Hepatic stellate cell (primary cell): Measurements from ENCODE around the gene CHRDL1.
"Not testable (repeated sequence)": the region's sequence is repeated elsewhere in the genome, so short reads cannot be mapped to it uniquely, and the experiment has no call there.

Experiments
- DNase-seq: peaks from one replicate; pipeline ENCODE4 v3.0.0; 2011; ENCODE audit warnings: low spot score

Gene CHRDL1, protein sequence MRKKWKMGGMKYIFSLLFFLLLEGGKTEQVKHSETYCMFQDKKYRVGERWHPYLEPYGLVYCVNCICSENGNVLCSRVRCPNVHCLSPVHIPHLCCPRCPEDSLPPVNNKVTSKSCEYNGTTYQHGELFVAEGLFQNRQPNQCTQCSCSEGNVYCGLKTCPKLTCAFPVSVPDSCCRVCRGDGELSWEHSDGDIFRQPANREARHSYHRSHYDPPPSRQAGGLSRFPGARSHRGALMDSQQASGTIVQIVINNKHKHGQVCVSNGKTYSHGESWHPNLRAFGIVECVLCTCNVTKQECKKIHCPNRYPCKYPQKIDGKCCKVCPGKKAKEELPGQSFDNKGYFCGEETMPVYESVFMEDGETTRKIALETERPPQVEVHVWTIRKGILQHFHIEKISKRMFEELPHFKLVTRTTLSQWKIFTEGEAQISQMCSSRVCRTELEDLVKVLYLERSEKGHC

DNA sequence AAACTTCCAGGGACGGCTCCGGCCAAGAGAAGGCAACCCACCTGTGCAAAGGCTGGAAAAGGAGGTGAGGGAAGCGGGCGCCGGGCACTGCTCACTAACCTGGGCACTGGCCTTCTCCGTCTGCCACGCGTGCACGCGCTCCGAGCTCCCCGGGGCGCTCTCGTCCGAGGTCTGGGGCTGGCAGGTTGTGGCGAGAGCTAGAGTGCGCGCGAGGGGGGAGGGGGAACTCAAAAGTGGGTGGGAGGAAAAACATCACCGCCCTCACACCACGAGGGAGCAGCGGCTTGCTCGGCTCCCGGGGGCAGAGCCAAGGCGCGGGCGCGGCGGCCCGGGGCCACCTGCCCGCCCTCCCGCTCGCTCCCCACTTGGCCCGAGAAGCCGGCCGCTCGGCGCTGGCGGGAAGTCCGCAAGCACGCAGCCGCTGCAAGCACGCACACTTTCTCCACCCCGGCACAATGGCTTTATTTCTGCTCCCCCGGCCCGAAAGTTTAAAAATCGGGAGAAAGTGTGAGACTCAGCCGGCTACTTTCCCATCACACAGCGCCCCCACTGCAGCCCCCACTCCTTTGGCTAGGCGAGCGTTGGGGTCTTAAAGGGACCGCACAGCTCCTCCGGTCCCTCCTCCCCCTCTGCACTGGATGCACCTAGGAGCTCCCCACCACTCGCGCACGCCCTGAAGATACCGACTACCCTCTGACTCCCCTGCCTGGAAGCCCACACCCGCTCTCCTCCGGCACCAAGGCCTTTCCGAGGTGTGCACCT is at the start of gene CHRDL1:
CHRDL1 (minus strand) TSS at position 173 of the 762 bp plus-strand sequence. CDS start 3,636 bp downstream, outside the sequence.
- no peak for DNase-seq

DNA sequence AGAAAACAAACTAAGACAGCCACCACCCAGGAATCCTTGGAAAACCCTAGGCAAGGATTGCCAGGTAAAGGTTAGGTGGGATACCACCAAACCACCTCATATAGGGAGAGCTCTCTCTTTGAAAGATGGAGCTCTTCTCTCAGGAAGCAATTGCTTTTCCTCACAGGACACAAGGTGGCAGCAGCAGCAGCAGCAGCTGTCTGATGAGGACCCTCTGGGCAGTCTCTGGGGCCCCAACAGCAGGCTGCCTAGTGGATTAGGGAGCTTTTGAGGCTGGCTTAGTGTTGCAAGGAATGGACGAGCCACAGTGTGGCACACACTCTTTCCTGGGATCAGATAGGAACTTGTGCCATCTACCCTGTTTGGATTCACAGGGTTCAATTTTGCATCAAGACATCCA is 41.4 kb upstream of the CHRDL1 start:
- DNase-seq: no peak

DNA sequence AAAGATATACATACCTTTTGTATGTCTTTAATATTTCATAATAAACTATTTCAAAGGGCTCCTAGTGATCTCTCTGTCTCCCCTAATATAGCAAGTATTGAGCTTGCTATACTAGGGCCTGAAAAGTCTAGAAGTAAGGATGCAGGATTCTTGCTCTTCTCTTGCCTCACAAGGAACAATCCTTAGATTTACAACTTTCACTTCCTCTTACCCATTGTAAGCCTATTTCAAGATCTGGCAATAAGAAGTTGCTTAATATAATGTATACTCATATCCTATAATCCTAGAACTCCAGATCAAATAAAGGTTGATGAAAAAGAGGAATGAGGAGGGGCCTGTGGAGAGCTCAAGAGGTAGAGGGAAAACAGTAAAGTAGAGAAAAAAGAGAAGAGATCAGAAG is 40.8 kb upstream of the CHRDL1 start:
- no peak for DNase-seq

DNA sequence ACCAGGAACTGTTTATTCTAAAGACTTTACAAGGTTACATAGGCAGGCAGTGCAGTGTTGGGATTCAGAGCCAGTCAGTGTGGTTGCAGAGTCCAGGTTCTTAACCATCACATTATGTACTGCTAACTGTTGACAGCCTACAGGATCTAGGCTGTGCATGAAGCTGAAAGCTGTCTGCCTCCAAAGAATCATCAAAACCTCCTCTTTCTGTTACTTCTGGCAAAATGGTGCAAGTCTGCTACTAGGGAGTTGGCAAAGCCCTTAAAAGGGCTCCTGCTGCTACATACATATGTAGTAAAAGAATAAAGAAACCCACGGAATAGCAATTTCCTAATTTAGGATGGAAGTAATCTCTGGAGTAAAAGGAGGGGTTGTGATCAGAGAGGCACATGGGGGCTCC is 40.4 kb upstream of the CHRDL1 start:
- DNase-seq: no peak

DNA sequence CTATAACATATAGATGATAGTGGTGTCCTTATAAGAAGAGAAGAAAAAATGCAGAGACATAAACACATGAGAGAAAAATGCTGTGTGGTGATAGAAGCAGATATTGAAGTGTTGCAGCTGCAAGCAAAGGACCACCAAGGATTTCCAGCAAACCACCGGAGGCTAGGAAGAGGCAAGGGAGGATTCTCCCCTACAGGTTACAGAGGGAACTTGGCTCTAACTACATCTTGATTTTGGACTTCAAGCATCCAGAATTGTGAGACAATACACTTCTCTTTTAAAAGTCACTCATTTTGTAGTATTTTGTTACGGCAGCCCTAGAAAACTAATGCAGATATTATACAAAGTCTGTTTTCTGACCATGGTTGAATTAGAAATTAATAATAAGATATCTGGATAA is 30.4 kb upstream of the CHRDL1 start:
- no peak for DNase-seq

DNA sequence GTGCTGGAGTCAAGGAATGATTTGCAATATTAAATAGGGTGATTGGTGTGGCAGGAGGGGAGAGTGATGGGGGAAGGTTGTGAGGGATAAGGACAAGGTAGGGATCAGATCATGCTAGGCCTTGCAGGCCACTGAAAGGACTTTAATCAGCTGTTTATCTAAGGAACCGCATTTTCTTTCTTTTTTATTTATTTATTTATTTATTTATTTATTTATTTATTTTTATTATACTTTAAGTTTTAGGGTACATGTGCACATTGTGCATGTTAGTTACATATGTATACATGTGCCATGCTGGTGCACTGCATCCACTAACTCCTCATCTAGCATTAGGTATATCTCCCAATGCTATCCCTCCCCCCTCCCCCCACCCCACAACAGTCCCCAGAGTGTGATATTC is 20.9 kb upstream of the CHRDL1 start:
- DNase-seq: not testable (repeated sequence)

DNA sequence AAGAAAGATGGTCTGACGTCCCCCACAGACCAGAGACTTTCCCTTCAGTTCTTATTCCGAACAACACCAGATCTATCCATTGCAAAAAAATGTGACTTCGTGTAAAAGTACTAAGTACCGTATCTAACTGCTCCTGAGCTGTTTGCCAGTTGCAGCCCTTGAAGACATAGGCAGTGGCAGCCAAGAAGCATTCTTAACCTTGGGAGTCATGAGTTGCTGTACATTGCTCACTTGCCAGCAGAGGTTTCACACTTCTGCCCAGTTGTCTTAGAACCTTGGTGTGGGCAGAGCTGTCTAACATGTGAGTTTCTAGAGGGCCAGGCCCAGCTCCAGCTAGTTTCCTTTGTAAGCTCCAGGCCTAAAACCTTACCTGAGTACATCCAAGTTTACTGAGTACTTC is 10.5 kb upstream of the CHRDL1 start:
- no peak for DNase-seq

DNA sequence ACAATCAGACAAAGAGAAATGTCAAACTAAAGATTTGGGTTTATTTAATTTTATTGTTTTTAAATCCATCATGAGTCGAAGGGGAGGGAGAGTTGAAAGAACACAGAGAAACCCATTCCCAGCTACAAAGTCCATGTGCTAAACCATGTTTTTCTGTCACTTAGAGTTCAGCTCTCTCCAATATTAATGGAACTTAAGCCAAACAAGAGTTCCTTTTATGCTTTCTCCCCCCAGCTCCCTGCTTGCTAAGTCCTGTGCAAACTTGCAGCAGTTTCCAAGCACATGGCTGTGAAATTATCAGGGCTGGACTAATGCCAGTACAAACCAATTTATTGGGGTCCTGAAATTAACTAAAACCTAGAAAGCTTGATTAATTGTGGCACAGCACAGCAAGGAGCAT is 9.7 kb upstream of the CHRDL1 start:
- DNase-seq: no peak

DNA sequence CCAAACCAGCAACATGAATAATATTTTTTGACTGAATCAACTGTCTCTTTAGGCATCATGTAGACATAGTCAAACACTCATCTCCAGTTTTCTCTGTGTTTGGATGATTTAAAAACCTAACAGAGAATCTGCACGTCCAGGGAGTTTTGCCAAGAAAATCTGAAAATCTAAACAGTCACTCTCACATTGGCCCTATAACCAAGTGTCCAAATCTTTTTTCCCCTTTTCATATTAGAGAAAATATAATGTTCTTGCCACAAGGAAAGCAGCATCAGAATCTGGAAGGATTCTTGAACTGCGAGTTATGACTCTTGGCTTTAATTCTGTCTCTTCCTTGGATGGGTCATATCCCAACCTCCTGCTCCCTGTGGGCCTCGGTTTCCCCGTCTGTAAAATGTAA is 8.8 kb upstream of the CHRDL1 start:
- DNase-seq: no peak

DNA sequence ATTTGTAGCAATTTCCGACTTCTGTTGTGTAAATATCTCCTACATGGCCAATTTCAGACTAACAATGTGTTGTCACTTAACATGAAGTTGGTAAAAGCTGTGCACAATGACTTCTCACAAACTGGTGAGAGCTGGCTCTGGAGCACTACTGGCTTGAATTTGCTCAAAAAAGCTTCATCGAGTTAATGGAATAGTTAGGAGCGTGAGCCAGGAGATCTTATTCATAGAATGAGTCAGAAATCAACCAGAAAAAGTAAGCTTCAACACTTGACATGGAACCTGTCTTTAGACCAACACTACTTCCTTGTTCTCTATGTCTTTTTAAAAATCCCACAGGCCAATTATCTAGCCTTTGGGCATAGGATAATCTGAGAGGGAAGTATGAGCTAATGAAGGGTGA is 7.9 kb upstream of the CHRDL1 start:
- DNase-seq: no peak

DNA sequence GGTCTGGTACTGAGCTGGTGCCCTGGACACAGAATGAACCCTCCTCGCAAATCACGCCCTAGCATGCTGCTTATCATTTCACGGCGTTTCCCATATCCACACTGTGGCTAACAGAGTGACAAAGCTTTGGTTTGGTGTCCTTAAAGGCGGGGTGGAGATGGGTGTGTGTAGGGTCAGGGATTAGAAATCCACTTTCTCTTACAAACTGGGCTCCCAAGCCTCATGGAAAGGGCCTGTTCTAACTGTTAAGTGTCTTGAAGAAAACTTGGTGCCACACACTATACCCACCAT is 735 bp upstream of the CHRDL1 start:
- no peak for DNase-seq

DNA sequence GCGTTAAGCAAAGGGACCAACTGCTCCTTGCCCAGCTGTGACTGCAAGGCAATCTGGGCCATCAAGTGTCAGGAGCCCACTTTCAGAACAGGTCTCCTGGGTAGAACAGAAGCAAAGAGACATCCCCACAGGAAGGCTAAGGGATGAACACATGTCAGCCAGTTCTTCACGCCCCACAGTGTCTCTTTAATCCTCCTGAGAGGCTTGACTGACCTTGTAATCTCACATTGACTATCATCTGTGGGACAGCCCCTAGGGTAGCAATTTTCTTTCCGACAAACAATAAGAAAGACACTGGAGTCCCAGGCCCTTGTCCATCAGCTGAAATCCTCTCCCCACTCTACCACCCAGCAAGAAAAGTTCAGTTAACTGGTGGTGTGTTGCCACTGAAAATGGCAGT is 1.0 kb downstream of the CHRDL1 start:
- no peak for DNase-seq

DNA sequence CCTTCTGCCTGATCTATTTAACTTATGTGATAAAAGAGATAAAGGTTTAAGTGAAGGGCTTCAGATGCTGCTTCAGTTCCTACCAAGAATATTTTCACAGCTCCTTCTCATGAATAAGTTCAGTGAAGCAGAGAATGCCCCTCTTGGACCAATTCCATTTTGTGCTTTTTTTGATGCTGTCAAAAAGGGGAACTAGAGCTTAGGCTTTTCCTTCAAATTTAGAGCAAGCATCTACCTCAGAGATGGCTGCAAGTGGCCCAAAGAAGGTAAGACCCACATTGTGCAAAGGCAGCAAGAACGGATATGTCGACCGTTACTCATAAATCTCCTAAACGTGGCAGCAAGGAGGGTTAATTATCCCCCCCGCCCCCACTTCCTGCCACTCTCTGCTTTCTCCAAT is 4.5 kb downstream of the CHRDL1 start:
- DNase-seq: no peak

DNA sequence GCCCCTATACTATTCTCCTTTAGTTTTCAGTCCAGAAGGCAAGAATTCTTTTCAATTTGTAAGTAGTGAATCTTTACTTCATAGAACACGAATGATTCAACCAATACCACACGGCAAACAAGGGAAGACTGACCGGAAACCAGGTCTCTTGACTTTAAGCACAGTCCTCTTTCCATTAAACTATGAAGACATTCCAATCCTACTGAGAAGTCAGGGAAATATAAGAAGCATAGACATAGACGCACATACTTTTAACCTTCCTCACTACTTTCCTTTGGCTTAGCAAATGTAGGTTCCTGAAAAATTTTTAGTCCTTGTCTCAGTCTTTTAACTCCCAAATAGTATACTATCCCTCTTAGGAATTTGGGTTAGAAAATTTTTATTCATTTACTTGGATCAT is 9.1 kb downstream of the CHRDL1 start:
- DNase-seq: no peak

DNA sequence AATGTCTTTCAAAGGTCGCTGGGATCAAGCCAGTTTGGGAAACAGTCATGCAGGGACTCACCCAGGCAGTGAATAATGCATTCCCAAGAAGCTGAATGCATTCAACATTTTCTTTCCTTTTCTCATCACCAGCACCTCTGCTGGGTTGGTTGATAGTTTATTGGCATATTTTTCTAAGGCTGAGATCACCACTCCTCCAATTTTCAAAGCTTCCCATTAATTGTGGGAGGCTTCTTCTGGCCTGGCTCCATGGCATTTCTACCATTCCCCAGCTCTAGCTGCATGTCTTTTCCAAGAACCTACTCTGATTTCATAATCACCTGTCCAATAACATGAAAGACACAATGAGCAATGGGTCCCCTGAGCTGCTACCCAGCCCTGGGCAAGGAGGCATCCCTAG is 35.8 kb downstream of the CHRDL1 start:
- no peak for DNase-seq

DNA sequence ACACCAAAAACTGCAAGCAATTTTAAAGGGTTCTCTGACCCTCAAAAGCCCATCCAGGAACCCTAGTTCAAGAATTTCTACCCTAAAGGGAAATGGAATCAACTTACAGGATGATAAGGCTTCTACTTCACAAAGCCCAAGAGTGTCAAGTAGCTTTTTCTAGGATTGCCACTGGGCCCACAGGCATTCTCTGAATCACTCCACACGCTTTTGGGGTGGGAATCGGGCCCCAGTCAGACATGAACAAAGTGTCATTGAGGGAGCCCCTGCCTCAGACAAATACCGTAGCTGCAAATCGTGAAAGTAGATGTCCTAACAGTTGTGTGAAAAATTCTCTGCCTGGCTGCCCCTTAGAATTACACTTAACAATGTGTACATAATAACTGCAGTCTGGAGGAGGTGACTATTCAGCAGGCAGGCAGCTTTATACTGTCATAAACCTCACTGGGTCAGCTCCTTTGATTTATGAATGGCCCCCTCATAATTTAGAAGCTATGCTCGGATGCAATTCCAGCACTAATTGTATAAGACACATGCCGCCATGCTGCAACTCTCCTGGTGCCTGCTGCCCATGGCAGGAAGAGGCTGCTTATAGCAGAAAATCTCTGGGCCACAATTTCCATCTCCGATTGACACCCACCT is 36.7 kb downstream of the CHRDL1 start:
- DNase-seq: no peak

DNA sequence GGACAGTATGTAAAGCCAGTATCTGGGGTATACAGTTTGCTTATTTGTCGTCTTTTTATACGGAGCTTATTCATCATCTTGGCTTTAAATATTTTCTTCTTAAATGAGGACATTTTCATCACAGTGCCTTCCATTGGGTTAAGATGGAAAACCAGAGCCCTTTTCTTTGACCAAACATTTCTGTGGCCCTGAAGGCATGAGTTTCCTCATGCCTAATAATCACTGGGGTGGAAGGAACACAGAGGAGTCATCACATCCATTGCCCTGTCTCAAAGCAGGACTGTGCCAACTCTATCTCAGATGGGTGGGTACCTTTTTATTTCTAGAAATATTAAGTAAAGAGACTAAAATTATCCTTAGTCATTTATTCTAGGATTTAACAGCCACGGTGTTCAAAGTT is 40.0 kb downstream of the CHRDL1 start:
- DNase-seq: no peak

DNA sequence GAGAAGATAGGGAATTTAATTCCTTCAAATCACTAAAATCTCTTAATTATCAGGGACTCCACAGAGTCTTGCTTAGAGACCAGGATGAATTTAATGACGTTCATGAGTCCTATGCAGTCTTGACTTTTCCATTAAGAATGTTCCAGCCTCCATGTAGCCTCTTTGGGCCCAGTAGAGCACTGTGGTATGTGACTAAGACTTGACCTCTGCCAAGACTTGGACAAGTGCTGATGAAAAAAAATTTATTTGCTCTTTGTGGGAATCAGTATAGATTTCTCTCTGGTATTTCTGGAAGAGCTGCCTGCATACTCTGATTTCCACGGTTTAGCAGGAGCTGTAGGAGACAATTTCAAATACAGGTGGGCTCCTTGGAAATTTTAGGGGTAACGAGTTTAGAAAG is 40.6 kb downstream of the CHRDL1 start:
- DNase-seq: no peak

DNA sequence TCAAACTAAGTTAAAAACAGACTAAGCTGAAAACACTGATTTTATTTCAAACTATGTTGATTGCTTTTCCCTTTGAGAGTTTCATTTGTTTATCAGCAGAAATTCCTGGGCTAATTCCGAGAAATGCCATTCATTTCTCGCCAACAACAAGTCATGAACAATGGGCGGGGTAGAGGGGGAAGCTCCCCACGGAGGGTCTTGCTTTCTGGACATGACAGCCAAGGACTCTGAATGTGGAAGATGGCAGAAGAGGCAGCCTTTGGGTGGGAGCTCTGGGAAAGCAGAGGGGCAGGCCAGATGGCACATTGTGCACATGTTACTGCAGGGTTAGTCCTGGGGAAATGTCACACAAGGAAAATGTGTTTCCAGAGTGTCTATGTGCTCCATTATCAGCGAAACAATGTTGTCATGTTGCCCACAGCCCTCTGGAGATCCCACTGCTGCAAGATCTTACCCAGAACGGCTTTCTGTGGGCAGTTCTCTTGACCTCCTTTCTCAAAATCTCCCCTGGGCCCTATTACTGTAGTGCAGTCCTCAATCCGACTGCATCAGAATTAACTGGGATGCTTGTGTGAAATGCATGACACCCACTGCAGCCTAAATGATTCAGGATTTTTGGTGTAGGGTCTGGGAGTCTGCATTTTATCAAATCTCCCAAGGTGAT is 45.0 kb downstream of the CHRDL1 start:
- DNase-seq: no peak

DNA sequence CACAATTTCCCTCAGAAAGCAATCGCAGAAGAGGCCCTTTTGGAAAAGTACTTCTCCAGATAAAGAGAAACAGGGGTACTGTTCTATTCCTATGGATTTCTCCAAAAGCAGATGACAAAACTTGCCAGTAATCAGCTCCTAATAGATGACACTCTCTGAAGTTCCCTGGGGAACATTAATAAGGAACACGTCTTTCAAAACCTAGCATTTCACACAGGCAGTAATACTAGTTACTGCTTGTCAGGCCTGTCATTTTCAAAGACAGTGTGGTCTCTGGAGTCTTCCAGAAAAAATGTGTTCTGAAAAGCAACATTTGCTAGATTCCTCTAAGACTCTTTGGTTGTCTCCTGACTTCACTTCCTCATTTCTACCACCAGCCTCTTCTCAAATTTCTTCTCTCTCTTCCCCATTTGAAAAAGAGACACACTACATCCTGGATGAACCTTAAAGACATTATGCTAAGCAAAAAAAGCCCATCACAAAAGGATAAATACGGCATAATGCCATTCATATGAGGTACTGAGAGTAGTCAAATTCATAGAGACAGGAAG is 47.3 kb downstream of the CHRDL1 start:
- no peak for DNase-seq

DNA sequence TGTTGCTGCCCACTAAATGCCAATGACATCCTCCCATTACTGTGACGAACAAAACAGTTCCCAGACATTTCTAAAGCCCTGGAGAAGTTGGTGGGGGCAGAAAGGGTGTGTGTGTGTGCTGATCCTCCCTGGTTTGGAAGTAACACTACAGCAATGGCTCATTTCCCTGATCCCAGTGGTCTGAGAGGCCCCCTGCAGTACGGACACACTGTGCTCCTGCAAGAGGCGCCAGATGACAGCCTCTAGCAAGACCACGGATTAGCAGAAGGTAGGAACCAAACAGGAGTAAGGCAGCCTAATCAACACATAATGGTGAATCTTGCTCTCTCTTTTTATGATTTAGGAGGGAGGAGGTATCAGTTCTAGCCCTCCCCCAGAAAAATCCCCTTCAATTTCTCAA is 49.6 kb downstream of the CHRDL1 start:
- no peak for DNase-seq

DNA sequence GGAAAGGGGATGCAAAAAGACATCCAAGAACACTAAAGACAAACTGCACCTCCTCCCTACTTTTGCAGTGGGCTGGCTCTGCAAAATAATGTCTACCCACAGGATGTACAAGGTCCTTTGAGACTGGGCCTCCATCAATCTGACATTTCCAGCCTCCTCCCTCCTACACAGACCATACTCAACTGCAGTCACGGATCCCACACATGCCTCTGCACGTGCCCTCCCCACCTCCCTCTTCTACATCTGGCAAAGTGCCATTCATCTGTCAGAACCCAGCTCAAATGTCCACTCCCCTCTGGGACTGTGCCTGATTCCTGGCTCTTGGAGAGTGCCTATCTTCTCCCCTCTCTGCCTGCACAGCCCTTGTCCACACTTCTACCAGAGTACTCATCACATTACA is 50.3 kb downstream of the CHRDL1 start:
- DNase-seq: no peak
